Stimulated activated CD8-positive, alpha-beta memory T cell treated with anti-CD3 and anti-CD28 coated beads, Interleukin-12 subunit alpha, Interleukin-12 subunit beta, amount 100 ng/mL, for 1 hour (primary cell): ENCODE data around the gene PRDM12.

Source experiments
- DNase-seq: peaks from one replicate; pipeline ENCODE4 v3.0.0-alpha.2; 2020; ENCODE audit warnings: low read depth

PRDM12 gene

GRCh38 chr9:130664251-130665028, at the start of gene PRDM12:
PRDM12 (plus strand) TSS chr9:130664594; CDS start chr9:130664654, 60 bp downstream.
- DNase-seq: no peak

- DNase-seq: no peak
Measured at GRCh38 chr9:130616451-130616850, 47.9 kb upstream of the PRDM12 start.

GRCh38 chr9:130623466-130623865, 40.9 kb upstream of the PRDM12 start:
- no peak for DNase-seq

- DNase-seq: no peak
Measured at GRCh38 chr9:130624154-130624553, 40.2 kb upstream of the PRDM12 start.

GRCh38 chr9:130626249-130626996, 38.0 kb upstream of the PRDM12 start:
- DNase-seq: no peak

- no peak for DNase-seq
Measured at GRCh38 chr9:130627051-130627450, 37.3 kb upstream of the PRDM12 start.

GRCh38 chr9:130627896-130628792, 36.2 kb upstream of the PRDM12 start:
- DNase-seq: no peak

GRCh38 chr9:130629443-130630070, 34.8 kb upstream of the PRDM12 start:
- no peak for DNase-seq

- DNase-seq: no peak
Measured at GRCh38 chr9:130630071-130630450, 34.3 kb upstream of the PRDM12 start.

GRCh38 chr9:130630506-130631330, 33.7 kb upstream of the PRDM12 start:
- DNase-seq: no peak

- no peak for DNase-seq
Measured at GRCh38 chr9:130631331-130632080, 32.9 kb upstream of the PRDM12 start.

- no peak for DNase-seq
Measured at GRCh38 chr9:130632081-130632710, 32.2 kb upstream of the PRDM12 start.

- no peak for DNase-seq
Measured at GRCh38 chr9:130632841-130633240, 31.6 kb upstream of the PRDM12 start.

- no peak for DNase-seq
Measured at GRCh38 chr9:130633336-130634190, 30.8 kb upstream of the PRDM12 start.

- DNase-seq: no peak
Measured at GRCh38 chr9:130634191-130634768, 30.1 kb upstream of the PRDM12 start.

GRCh38 chr9:130634801-130635200, 29.6 kb upstream of the PRDM12 start:
- DNase-seq: no peak

GRCh38 chr9:130635306-130635705, 29.1 kb upstream of the PRDM12 start:
- DNase-seq: no peak
